GM13977 (cell line): ENCODE results near the gene GADD45A.

Experiments used
- DNase-seq: peaks from one replicate; pipeline ENCODE4 v3.0.0; 2012; ENCODE audit warnings: low spot score
- CTCF ChIP-seq: IDR thresholded peaks from 2 replicates; pipeline ENCODE4 v1.5.1; 2012; ENCODE audit warnings: mild to moderate bottlenecking, control low read depth; ENCODE audit not compliant: insufficient read depth; ENCODE audit errors: extremely low read depth, missing control alignments
- in situ Hi-C: fragments of 300-500 bp; cut with MboI; formaldehyde crosslinking; loops from one replicate; pipeline ENCODE4 v1.12.0; 2022; ENCODE audit warnings: low sequenced_read_pairs, low pct_unique_long_range_greater_than_20kb, mixed read lengths, inconsistent platforms; ENCODE audit not compliant: unreplicated experiment

The GADD45A gene

GRCh38 chr1:67686267-67687197 is 1.5 kb downstream of the GADD45A start:
- DNase-seq: peak; percentile 52
- in situ Hi-C loops: loop anchor here (5.0 kb wide), 1 partner anchor 66 kb away; no protein-coding TSS in a partner anchor
- TF ChIP-seq CTCF: no peak

DNA sequence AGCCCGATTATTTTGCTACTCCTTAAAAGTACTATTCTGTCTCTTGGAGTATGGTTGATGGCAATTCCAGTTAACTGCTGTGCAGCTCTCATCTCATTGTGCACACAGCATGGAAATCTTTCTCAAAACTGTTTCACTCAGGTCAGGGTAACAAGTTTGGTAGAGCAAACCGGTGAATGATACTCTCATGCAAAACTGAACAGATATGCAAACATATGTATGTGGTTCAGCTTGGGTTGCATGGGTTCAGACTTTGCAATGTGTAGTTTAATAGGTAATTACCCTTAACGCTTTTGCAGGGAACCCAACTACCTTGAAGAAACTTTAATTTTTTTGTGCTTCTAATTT is 2.2 kb downstream of the GADD45A start:
- in situ Hi-C loops: loop anchor here (5.0 kb wide), 1 partner anchor 65 kb away; no protein-coding TSS in a partner anchor
- DNase-seq: peak; percentile 37
- no peak for TF ChIP-seq CTCF

DNA sequence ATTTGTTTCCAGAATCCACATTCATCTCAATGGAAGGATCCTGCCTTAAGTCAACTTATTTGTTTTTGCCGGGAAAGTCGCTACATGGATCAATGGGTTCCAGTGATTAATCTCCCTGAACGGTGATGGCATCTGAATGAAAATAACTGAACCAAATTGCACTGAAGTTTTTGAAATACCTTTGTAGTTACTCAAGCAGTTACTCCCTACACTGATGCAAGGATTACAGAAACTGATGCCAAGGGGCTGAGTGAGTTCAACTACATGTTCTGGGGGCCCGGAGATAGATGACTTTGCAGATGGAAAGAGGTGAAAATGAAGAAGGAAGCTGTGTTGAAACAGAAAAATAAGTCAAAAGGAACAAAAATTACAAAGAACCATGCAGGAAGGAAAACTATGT is 2.6 kb downstream of the GADD45A start:
- DNase-seq: no peak
- TF ChIP-seq CTCF: no peak
- in situ Hi-C loops: loop anchor here (5.0 kb wide), 1 partner anchor 65 kb away; no protein-coding TSS in a partner anchor

GRCh38 chr1:67688526-67689219 is 3.7 kb downstream of the GADD45A start:
- DNase-seq: no peak
- in situ Hi-C loops: loop anchor here (5.0 kb wide), 1 partner anchor 64 kb away; no protein-coding TSS in a partner anchor
- TF ChIP-seq CTCF: no peak

- in situ Hi-C loops: loop anchor here (5.0 kb wide), 1 partner anchor 63 kb away; no protein-coding TSS in a partner anchor
- no peak for DNase-seq
- no peak for TF ChIP-seq CTCF
Measured at GRCh38 chr1:67689267-67690017, 4.4 kb downstream of the GADD45A start.

GRCh38 chr1:67690018-67690363 is 5.0 kb downstream of the GADD45A start:
- no peak for TF ChIP-seq CTCF
- no peak for DNase-seq
- in situ Hi-C loops: no loop called here
